ENCODE results near the gene IGF2BP2. TPM values are rescaled to one million over a fixed set of nuclear protein-coding genes. Genes with fewer than 3 reads are reported as not detected.

The IGF2BP2 gene
- total and polyA plus RNA-seq, 2 of the 13 experiments (the other 11 are each of a cell fraction or from before 2014, with no cell fraction given), result 6.5 to 46.0 TPM

GRCh38 chr3:185822221-185823000 lies 2.4 kb downstream of the IGF2BP2 start:
- CTCF ChIA-PET (ENCODE audit: low intra/inter-chr PET ratio, low total read pairs), result no interaction called here
- intact Hi-C loops (cut with micrococcal nuclease; ENCODE audit: unreplicated experiment) (loop anchor here (1.0 to 5.0 kb wide), 2 partner anchors 90 to 113 kb away; no protein-coding TSS in a partner anchor), in situ Hi-C loops (cut with HindIII; ENCODE audit: extremely low pct_ligation_motif_present, low pct_unique_long_range_greater_than_20kb) (no loop called here)
- ATAC-seq, result no peak
- WGBS (ENCODE audit: low lambda C conversion rate), result 2% methylated on average over 9 of the region's 9 CpGs
- Histone ChIP-seq H3K27ac (ENCODE audit: extremely low read length, insufficient read depth, low read length) (peak overlapping the region; percentile 97), H3K4me2 (ENCODE audit: low read depth, low read length) (peak overlapping the region; percentile 79), H3K4me1 (ENCODE audit: insufficient read depth, low read length) (peaks cover 45% of the 10 kb centered on the region), H3K9ac (ENCODE audit: insufficient read depth, low read depth, low read length) (peak overlapping the region; percentile 97), H3K27me3 (ENCODE audit: control insufficient read depth in 1 of 2, insufficient read depth in 2 of 2, low read length in 2 of 2) (no peaks in the 10 kb centered on the region; a peak in 1 of 5 replicates), H3K36me3 (replicated peaks in 1 of 2; ENCODE audit: control insufficient read depth in 1 of 2, insufficient read depth in 2 of 2, low read length in 2 of 2) (no peaks in the 10 kb centered on the region; a peak in 1 of 5 replicates), H3K9me3 (ENCODE audit: low read length) (no peaks in the 10 kb centered on the region), H4K20me1 (ENCODE audit: insufficient read depth, low read length) (peaks cover 51% of the 10 kb centered on the region), H3K79me2 (ENCODE audit: insufficient read depth, low read length) (peaks cover 93% of the 10 kb centered on the region), H2AFZ (ENCODE audit: low read length) (no peak overlapping the region), H3K4me3 (replicated peaks in 1 of 3; ENCODE audit: insufficient read depth in 1 of 3, low read depth in 2 of 3, low read length in 3 of 3) (peak overlapping the region; percentile 92 to 99 (median 95))
- peak; percentile 57 for DNase-seq (ENCODE audit: low spot score)
- no peak for FAIRE-seq
- POLR2A ChIA-PET, result interaction anchor here (0.9 to 2.2 kb wide), 12 partner anchors 9 to 162 kb away, joined by 3 to 11 read pairs (median 5); partner anchors contain the start of gene TRA2B
- TSS peak; percentile 43 for BruUV-seq (replicated peaks)
- TF ChIP-seq ZNF598 (CRISPR knock-in tag; IDR thresholded peaks at IDR 0.05; ENCODE audit: borderline replicate concordance), result no peak
- no peak for TF ChIP-seq ZSCAN5A (CRISPR knock-in tag; IDR thresholded peaks at IDR 0.05; ENCODE audit: borderline replicate concordance)
- TF ChIP-seq ZNF3 (CRISPR knock-in tag; IDR thresholded peaks at IDR 0.05), result 0 out of 2 replicates have a peak, but pooled peaks have one; percentile 30
- no peak for TF ChIP-seq TFDP1 (CRISPR knock-in tag; IDR thresholded peaks at IDR 0.05; ENCODE audit: borderline replicate concordance)
- TF ChIP-seq MAFK (conservative IDR thresholded peaks at IDR 0.05 in 1 of 2, IDR thresholded peaks at IDR 0.05 in 1 of 2; ENCODE audit: low read length in 2 of 2), result peak; percentile 79 to 88
- no peak for TF ChIP-seq FOXP1 (IDR thresholded peaks at IDR 0.05)
- TF ChIP-seq FOXP1 (CRISPR knock-in tag; IDR thresholded peaks at IDR 0.05), result 0 out of 2 replicates have a peak, but pooled peaks have one; percentile 11
- no peak for TF ChIP-seq BHLHE40 (IDR thresholded peaks at IDR 0.05; ENCODE audit: low read length)
- peak; percentile 82 for TF ChIP-seq MAFF (IDR thresholded peaks at IDR 0.05; ENCODE audit: low read depth, low read length)
- peak in 1 of 2 experiments; percentile 21; a peak in 1 of 4 replicates for TF ChIP-seq EP300 (IDR thresholded peaks at IDR 0.05; ENCODE audit: low read depth in 2 of 2, low read length in 2 of 2)
- no peak for TF ChIP-seq EP300 (CRISPR knock-in tag; IDR thresholded peaks at IDR 0.05; ENCODE audit: borderline replicate concordance)
- peak; percentile 37; the same call in 1 of the 2 replicates for TF ChIP-seq FOXA3 (CRISPR knock-in tag; IDR thresholded peaks at IDR 0.05)
- 0 out of 2 replicates have a peak, but pooled peaks have one; percentile 4 for TF ChIP-seq KDM5A (IDR thresholded peaks at IDR 0.05; ENCODE audit: borderline replicate concordance, low read length)
- no peak for TF ChIP-seq ZNF33B (CRISPR knock-in tag; IDR thresholded peaks at IDR 0.05)
- TF ChIP-seq ZSCAN12 (CRISPR knock-in tag; IDR thresholded peaks at IDR 0.05), result no peak
- TF ChIP-seq PAXIP1 (CRISPR knock-in tag; conservative IDR thresholded peaks at IDR 0.05), result peak; percentile 15; the same call in 1 of the 2 replicates
